HG02970 (cell line): Measurements from ENCODE around the gene DIP2B.
"Not testable (repeated sequence)": the region's sequence is repeated elsewhere in the genome, so short reads cannot be mapped to it uniquely, and the experiment has no call there.

Source experiments
- ATAC-seq: cut with Tn5 transposase; IDR thresholded peaks from one replicate; pipeline ENCODE4 v1.9.1; 2021; ENCODE audit warnings: mild to moderate bottlenecking, moderate library complexity, moderate number of reproducible peaks; ENCODE audit not compliant: unreplicated experiment, low FRiP score

DIP2B gene

DNA sequence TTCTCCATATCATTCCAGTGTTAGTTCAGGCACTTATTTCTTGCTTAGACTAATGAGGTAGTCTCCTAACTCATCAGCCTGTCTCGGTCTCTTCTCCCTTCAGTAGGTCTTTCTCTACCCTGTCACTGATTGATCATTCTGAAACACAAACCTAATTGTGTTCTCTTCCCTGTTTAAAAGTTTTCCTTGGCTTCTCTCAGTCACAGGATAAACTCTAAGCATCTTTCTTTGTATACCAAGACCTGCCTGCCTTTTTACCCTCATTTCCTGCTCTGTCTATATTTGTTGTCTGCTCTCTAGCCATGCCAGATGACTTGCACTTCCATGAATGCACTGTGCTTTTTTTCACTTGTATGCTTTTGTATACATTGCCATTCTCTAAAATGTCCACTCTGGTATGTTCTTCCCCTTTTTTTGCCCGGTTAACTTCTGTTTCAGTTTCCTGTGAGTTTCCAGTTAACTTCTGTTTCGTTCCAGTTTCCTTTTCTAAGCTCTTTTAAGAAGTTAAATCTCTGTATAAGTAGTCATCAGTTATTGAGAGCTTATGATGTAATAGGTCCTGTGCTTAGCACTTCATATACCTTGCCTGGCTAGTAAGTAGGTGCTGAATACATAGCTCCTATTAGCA is 12.8 kb downstream of the DIP2B start:
- ATAC-seq = peak; percentile 56

GRCh38 chr12:50518090-50518489 is 13.3 kb downstream of the DIP2B start:
- ATAC-seq = no peak

DNA sequence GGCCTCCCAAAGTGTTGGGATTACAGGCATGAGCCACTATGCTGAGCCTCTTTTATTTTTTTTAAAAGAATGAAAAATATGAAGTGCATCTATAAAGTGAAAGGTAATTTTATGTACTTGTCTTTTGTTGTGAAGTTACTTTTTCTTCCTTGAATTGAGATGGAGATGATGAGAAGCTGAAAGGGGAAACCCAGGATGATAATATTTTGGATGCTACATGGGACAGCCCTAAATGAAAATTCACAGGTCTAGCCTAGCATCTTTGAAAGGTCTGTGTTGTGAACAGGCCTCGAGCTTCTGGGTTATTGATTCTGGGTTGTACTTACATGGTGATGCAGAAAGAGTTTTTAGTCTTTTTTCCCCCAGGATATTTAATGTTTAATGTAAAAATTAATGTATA is 14.6 kb downstream of the DIP2B start:
- ATAC-seq = no peak

- no peak for ATAC-seq
These were observed 15.8 kb downstream of the DIP2B start for GRCh38 chr12:50520416-50521207.

DNA sequence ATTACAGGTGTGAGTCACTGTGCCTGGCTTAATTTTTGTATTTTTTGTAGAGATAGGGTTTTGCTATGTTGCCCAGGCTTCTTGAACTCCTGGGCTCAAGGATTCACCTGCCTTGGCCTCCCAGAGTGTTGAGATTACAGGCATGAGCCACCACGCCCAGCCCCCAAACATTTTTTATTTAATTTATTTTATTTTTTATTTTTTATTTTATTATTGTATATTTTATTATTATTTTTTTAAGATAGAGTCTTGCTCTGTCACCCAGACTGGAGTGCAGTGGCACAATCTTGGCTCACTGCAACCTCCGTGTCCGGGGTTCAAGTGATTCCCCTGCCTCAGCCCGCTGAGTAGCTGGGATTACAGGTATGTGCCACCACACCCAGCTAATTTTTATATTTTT is 17.0 kb downstream of the DIP2B start:
- not testable (repeated sequence) for ATAC-seq

- no peak for ATAC-seq
These were observed 19.0 kb downstream of the DIP2B start for GRCh38 chr12:50523772-50524171.

DNA sequence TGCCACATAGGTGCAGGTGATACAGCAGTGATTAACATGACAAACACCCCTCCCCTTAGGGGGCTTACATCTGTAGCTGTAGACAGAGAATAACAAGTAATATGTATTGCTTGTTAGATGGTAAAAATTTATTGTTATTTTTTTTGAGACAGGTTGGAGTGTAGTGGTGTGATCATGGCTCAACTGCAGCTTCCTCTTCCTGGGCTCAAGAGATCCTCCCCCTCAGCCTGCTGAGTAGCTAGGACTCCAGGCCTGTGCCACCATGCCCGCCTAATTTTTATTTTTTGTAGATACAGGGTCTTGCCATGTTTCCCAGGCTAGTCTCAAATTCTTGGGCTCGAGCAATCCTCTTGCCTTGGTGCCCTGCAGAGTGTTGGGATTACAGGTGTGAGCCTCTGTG is 19.8 kb downstream of the DIP2B start:
- no peak for ATAC-seq

DNA sequence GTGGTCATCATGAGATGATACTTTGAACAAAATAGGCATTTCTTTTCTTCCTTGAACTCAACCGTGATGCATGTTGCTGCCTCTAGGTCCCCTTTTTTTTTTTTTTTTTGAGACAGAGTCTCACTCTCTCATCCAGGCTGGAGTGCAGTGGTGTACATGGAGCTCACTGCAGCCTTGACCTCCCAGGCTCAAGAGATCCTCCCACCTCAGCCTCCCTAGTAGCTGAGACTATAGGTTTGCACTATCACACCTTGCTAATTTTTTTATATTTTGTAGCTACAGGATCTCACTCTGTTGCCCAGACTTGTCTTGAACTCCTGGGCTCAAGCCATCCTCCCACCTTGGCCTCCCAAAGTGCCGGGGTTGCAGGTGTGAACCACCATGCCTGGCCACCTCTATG is 20.6 kb downstream of the DIP2B start:
- no peak for ATAC-seq

DNA sequence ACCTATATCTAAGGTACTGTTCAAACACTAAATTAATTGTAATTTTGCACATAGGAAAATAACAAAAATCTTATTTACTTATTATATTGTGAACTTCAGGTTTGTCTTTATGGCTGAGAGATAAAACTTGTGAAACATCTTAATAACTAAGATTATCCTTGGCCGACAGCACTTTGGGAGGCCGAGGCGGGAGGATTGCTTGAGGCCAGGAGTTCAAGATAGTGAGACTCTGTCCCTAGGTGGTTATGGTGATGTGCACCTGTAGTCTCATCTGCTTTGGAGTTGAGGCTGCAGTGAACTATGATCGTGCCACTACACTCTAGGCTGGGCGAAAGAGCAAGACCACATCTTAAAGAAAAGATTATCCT is 22.6 kb downstream of the DIP2B start:
- no peak for ATAC-seq

DNA sequence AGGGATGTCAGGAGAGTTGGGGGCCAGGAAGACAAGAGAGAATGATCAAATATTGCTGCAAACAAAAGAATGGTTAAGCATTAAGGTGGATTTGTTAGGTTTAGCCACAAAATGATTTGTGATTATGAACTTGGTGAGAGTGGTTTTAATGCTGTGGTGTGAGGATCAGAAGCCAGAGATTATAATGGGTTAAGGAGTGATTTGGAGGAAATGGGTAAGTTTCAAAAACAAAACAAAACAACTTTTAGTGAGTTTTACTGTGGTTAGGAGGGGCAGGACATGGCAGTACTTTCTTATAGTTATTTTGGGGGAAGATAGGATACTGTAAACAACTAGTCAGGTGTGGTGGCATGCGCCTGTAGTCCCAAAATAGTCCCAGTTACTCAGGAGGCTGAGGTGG is 24.0 kb downstream of the DIP2B start:
- ATAC-seq = no peak

DNA sequence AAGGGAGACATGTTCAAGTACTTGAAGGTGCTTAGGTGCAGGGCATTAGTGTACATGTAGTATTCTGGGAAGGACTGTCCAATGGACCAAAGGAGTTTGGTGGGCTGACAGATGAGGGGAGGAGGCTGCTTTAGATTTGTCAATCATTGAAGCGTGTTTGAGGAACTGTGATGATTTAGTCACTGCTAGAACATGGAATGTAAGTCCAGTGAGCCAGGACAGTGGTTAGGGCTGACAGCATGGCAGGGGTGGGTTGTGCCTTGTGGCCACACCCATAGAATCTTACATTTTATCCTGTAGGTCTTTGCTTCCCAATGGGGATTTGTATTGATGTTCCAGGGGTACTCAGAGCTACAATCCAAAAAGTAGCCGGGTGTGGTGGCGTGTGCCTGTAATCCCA is 24.6 kb downstream of the DIP2B start:
- no peak for ATAC-seq

GRCh38 chr12:50530532-50530931 is 25.7 kb downstream of the DIP2B start:
- ATAC-seq = no peak

DNA sequence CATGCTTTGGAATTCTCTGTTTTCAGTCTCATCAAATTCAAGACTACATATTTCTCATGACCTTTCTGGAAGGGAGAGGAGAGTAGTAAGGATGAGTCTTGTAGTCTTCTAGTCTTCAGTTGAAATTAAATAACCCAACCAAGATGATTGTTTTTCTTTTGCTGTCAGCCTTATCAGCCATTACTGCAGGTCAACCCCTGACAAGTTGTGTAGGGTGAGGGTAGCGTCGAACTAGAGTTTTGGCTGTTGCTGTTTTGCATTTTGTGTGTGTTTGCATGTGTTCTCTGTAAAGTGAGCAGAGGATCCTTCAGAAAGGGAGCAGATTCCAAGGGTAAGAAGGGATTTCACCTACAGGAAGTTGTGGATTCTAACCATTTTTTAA is 28.4 kb downstream of the DIP2B start:
- ATAC-seq = no peak

GRCh38 chr12:50533971-50534370 is 29.2 kb downstream of the DIP2B start:
- no peak for ATAC-seq

DNA sequence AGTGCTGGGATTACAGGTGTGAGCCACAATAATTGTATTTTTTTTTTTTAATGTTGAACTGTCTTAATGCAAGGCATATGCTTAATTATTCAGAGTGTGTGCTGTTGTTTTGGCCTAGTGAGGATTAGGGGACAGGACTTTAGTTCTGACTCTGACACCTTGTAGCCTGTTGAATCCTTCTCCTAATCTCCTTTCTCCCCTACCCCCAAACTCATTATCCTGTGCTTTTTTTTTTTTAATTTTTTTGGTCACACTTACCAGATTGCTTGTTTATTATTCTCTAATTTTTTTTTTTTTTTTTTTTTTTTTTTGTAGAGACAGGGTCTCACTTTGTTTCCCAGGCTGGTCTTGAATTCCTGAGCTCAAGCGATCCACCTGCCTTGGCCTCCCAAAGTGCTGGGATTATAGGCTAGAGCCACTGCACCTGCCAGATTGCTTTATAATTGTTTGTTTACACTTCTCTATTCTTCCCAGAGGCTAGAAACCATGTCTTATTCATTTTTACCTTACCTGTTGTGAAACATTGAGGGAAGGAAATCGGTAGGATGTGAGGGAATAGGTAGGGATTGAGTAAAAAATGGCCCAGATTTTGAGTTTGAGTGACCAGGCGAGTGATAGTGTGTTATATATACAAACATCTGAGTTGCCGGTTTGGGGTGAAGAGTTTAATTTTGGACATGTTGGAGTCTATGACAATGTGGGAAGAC is 32.2 kb downstream of the DIP2B start:
- ATAC-seq = no peak

- ATAC-seq = no peak
These were observed 32.7 kb downstream of the DIP2B start for GRCh38 chr12:50537538-50537919.

DNA sequence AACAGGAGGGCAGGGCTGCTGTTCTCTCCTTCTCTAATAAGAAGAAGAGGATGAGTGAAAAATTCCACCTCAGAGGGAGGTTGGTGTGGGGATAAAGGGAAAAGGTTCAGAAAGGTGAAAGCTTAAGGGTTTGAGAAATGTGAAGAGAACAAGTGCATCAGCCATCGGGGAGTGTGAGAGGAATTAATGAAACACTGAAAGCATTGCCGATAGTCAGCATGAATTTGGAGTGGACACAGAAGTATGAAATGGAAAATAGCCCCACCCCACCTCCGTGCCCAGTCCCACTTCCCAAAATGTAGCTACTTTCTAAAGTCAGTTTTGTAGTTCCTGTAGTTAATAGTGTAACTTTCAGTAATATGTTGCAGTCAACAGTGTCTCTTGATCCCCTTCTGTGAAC is 33.4 kb downstream of the DIP2B start:
- no peak for ATAC-seq

- no peak for ATAC-seq
These were observed 36.4 kb downstream of the DIP2B start for GRCh38 chr12:50541139-50541538.

GRCh38 chr12:50542448-50542847 is 37.7 kb downstream of the DIP2B start:
- no peak for ATAC-seq

GRCh38 chr12:50543188-50543587 is 38.4 kb downstream of the DIP2B start:
- ATAC-seq = not testable (repeated sequence)

DNA sequence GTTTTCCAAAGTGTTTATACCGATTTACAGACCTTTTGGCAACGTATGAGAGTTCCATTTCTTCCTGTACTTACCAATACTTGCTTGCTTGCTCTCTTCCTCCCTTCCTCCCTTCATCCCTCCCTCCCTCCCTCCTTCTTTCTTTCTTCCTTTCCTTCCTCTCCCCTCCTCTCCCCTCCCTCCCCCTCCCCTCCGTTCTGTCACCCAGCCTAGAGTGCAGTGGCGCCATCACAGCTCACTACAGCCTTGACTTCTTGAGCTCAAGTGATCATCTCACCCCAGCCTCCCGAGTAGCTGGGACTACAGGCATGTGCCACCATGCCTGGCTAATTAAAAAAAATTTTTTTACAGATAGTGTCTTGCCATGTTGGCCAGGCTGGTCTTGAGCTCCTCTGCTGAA is 40.4 kb downstream of the DIP2B start:
- ATAC-seq = no peak

DNA sequence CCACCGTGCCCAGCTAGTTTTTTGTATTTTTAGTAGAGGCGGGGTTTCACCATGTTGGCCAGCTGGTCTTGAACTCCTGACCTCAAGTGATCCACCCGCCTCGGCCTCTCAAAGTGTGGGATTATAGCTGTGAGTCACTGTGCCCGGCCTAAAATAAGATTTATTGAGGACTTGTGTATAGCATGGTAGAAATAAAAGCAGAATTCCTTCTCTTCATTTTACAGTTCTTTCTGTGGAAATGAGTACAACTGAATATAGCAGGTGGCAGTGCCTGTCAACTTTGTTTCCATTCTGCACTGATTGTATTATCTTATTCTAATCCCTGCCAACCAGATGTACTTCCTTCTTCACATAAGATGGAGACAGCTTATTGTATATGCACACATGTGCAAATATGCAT is 41.0 kb downstream of the DIP2B start:
- ATAC-seq = no peak
